Skeletal muscle tissue (tissue), 4 donors: ENCODE measurements around the gene EML2. TPM values are rescaled to one million over a fixed set of nuclear protein-coding genes. Genes with fewer than 3 reads are reported as not detected.

ENCODE experiments used
- H3K27ac ChIP-seq: one replicate; pipeline ENCODE4 v1.7.0; 2013; ENCODE audit warnings: mild to moderate bottlenecking, low read depth, low read length, inconsistent platforms
- H3K27me3 ChIP-seq, 3 donors: one replicate each; pipeline ENCODE4 v1.7.0; 2013; ENCODE audit warnings: low read length in 3 of 3; ENCODE audit not compliant: control insufficient read depth in 3 of 3, insufficient read depth in 3 of 3
- H3K36me3 ChIP-seq, 3 donors: one replicate each; pipeline ENCODE4 v1.7.0; 2013; ENCODE audit warnings: low read length in 3 of 3; ENCODE audit not compliant: control insufficient read depth in 3 of 3, insufficient read depth in 3 of 3
- H3K4me1 ChIP-seq, 3 donors: one replicate each; pipeline ENCODE4 v1.7.0; 2013; ENCODE audit warnings: low read length in 3 of 3, mild to moderate bottlenecking in 3 of 3; ENCODE audit not compliant: control insufficient read depth in 3 of 3, insufficient read depth in 3 of 3
- H3K4me3 ChIP-seq, 3 donors: one replicate each; pipeline ENCODE4 v1.7.0; 2013; ENCODE audit warnings: low read length in 3 of 3
- H3K9ac ChIP-seq, 3 donors: one replicate each; pipeline ENCODE4 v1.7.0; 2013; ENCODE audit warnings: low read length in 3 of 3, mild to moderate bottlenecking in 3 of 3, moderate library complexity in 2 of 3, low read depth in 1 of 3
- H3K9me3 ChIP-seq, 3 donors: one replicate each; pipeline ENCODE4 v1.7.0; 2013; ENCODE audit warnings: low read length in 3 of 3; ENCODE audit not compliant: control insufficient read depth in 3 of 3
- total RNA-seq: library from RNA; depleted of rRNA; stranded (reverse); fragments of >200 nt; gene quantifications from one replicate; pipeline ENCODE4 v1.2.3, GENCODE V29; 2014
- donor health status: Osteomylitis.

The EML2 gene
- total RNA-seq, 1 donor from 2014 or later: 4.7 TPM

DNA sequence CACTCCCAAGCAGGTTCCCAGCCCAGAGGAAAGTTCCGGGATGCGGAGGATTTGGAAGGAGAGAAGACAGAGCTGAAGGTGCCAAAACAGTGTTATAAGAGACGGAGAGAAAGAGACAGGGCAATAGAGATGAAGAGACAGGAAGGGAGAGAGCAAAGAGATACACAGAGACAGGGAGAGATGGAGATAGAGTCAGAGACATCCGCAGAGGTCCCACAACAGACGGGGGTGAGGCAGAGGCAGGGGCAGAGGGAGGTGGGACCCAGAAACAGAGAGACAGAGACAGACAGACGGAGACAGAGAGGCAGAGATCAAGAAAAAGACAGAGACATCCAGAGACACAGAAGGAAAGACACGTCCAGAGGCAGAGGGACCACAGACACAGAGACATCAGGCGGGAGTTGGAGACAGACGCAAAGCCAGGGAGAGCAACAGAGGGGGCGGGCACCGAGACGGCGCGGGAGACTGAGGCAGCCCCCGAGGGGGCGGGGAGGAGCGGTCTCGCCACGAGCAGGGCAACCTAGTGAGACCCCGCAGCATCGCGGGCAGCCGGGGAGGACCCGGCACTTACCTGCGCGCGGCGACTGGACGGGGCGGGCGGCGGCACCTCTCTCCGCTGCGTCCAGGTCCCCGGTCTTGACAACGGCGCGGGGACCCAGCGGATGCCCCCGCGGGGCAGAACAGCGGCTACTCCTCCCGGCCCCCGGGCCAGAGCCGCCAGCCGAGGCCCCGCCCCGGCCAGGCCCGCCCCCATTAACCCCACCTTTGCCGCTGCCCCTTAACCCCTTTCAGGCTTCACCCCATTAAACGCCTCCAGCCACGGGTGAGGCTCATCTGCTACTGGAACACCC lies 37.4 kb downstream of the EML2 start, which contains the start of gene GPR4:
Gene GPR4, minus strand, starts transcription at position 689 of the 851 bp plus-strand sequence. CDS start 10,346 bp downstream, outside the sequence.
- no peaks in the 10 kb centered on the region for H3K36me3 ChIP-seq
- no peaks in the 10 kb centered on the region for H3K9me3 ChIP-seq
- H3K4me3 ChIP-seq: peak within 1 kb of the TSS; percentile 53 to 74 (median 70)
- H3K27me3 ChIP-seq: peaks cover 56 to 61% (median 60%) of the 10 kb centered on the region in 3 donors
- peaks cover 17 to 22% (median 21%) of the 10 kb centered on the region in 3 donors for H3K4me1 ChIP-seq
- H3K27ac ChIP-seq: peak within 1 kb of the TSS; percentile 21
- H3K9ac ChIP-seq: peak within 1 kb of the TSS; percentile 8 to 73 (median 61)

DNA sequence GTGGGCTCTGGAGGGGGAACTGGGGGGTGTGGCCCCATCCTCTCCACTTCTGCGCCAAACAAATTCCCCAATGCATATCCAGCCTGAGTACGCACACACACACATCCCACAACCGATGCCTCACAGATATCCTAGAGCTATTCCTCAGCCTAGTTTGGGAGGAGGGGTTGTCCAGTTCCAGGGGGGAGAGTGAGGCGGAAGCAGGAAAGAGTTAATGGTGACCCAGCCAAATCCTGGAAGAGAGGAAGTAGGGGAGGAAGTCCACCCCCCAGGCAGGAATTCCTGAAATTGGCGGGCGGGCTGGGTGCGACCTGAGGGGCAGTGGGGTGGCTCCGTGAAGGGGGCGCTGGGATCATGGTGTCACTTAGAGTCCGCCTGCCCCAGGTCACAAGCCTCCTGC lies 38.1 kb downstream of the EML2 start:
- Histone ChIP-seq H3K36me3 (no peaks in the 10 kb centered on the region), H3K4me1 (peaks cover 17 to 24% (median 21%) of the 10 kb centered on the region in 3 donors), H3K27ac (peak overlapping the region; percentile 21), H3K9me3 (no peaks in the 10 kb centered on the region), H3K4me3 (peak overlapping the region in 2 of 3 donors; percentile 70 to 74), H3K27me3 (peaks cover 60 to 66% (median 60%) of the 10 kb centered on the region in 3 donors), H3K9ac (peak overlapping the region in 2 of 3 donors; percentile 61 to 73)

DNA sequence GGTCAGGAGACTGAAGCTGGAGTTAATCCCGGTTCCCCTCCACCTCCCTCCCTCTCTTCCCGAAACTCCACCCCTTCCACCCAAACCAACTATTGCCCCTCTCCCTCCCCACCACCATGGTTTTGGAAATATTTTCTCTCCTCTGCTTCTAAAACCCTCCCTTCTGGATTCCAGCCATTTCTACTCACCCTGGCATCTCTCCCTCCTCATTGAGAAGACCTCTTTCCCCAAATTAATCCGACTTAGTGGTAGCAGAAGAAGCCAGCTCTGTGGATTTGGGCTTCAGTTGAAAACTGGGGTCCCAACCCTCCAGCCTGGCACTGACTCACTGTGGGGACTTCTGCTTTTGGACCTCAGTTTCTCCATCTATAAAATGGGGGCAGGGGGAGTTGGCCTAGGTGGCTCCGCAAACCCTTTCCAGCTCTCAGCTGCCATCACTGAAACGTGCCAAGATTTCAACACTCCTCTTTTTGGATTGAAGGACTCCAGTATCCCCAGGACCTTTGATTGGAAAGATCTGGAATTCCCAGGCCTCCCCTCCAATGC lies 38.8 kb downstream of the EML2 start:
- Histone ChIP-seq H3K27me3 (peaks cover 60 to 70% (median 60%) of the 10 kb centered on the region in 3 donors), H3K4me1 (peaks cover 17 to 24% (median 21%) of the 10 kb centered on the region in 3 donors), H3K4me3 (no peak overlapping the region), H3K9ac (no peak overlapping the region), H3K27ac (peak overlapping the region; percentile 21), H3K9me3 (no peaks in the 10 kb centered on the region), H3K36me3 (no peaks in the 10 kb centered on the region)

DNA sequence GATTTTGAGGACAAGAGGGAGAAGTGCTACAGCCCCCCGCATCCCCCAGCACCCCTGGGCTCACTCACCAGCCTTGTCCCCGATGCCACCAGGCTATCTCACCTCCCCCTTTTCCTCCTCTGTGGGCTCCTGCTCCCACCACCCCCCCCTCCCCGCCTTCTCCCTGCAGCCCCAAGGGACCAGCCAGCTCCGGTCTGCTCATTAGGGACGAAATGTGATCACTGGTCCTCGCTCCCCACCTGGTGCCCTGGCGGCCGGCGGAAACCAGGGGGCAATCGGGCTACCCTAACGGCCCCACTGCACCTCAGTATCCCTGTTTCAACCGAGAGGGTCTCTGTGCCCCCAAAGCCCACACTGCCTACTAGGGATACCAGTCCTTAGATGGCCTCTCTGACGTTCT lies 39.9 kb downstream of the EML2 start:
- H3K36me3 ChIP-seq: no peaks in the 10 kb centered on the region
- no peaks in the 10 kb centered on the region for H3K9me3 ChIP-seq
- H3K4me1 ChIP-seq: peaks cover 17 to 24% (median 21%) of the 10 kb centered on the region in 3 donors
- peak overlapping the region in 1 of 3 donors; percentile 52 for H3K4me3 ChIP-seq
- peaks cover 60 to 70% (median 60%) of the 10 kb centered on the region in 3 donors for H3K27me3 ChIP-seq
- peak overlapping the region; percentile 19 for H3K27ac ChIP-seq
- no peak overlapping the region for H3K9ac ChIP-seq

DNA sequence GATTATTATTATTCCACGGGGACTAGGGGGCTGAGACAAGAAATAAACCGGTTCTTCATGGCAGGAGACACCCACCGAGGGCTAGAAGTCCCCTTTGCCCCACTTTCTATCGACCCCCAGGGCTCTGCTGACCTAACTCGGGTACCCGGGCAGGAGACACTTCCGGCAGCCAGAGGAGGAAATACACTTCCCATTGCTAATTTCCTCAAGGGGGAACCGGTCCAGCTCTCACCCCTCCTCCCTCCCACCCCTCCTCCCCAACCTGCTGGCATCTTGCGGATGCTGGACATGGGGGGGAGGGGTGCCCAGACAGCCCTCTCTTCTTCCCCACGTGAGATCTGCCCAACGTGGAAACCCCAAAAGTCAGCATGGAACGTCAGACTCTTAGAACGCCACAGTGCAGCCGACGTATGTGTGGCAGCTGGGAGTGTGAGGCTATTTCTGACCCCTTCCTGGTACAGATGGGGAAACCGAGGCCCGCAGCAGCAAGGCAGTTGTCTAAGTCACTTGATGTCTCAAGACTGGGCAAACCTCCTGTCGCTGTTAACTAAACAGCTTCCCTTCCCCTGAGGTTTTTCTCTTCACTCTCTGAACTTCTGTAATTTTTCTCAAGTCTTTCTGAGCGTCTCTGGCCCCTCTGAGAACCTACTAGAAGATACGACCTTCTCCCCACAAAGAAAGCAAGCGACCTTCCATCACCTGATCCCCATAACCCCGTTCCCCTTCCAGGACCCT lies 40.8 kb downstream of the EML2 start:
- Histone ChIP-seq H3K36me3 (no peaks in the 10 kb centered on the region), H3K27me3 (peaks cover 60 to 68% (median 60%) of the 10 kb centered on the region in 3 donors), H3K4me1 (peaks cover 17 to 24% (median 21%) of the 10 kb centered on the region in 3 donors), H3K27ac (no peak overlapping the region), H3K9me3 (no peaks in the 10 kb centered on the region), H3K4me3 (peak overlapping the region in 2 of 3 donors; percentile 20 to 29), H3K9ac (no peak overlapping the region)

DNA sequence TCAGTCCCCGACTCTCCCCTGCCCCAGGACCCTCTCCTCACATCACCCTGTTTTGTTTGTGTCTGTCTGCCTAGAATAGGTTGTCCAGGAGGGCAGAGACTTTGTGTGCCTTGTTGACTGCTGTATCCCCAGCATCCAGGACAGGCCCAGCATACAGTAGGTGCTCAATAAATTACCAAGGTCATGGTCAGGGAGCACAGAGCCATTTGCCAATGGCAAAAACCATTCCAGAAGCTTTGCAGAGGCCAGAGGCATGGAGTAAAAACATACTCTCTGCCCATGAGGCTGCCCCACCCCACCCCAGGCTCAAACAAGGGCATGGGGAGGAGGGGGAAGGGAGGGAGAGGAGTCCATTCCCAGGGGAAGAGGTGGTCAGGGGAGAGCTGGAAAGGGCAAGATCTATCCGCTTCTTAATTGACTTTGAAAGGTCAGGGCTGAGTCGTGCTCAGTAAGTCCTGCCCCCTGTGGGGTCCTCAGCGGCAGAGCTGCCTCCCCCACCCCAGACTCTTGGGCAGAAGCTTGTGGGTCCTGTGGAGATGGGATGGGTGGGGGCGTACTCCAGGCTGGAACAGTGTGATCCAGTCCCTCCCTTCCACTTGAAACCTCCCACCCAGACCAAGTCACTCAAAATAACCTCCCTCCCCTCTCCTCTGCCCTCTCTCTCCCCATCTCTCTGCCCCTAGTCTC lies 41.6 kb downstream of the EML2 start:
- Histone ChIP-seq H3K4me3 (no peak overlapping the region), H3K9me3 (no peaks in the 10 kb centered on the region), H3K36me3 (no peaks in the 10 kb centered on the region), H3K4me1 (peaks cover 17 to 24% (median 21%) of the 10 kb centered on the region in 3 donors), H3K27me3 (peaks cover 56 to 65% (median 61%) of the 10 kb centered on the region in 3 donors), H3K9ac (no peak overlapping the region), H3K27ac (no peak overlapping the region)

DNA sequence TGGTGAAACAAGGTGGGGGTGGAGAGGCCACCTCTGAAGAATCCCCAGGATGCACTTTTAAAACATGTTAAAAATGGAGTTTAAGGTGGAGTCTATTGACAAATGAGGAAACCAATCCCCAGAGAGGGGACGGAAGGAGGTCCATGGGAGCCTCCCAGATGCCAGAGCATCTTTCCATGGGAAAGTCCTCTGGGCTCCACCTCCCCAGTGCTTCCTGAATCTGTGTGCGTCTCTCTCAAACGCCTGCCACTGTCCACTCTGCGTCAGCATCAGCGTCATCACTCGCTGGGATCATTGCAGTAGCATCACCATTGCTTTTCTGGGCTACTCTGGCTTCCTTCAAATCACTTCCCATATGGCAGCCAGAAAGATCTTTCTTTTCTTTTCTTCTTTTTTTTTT lies 43.4 kb downstream of the EML2 start:
- Histone ChIP-seq H3K27ac (no peak overlapping the region), H3K4me3 (no peak overlapping the region), H3K27me3 (peaks cover 54 to 63% (median 60%) of the 10 kb centered on the region in 3 donors), H3K36me3 (peaks cover 0 to 2% (median 0%) of the 10 kb centered on the region in 3 donors), H3K9me3 (no peaks in the 10 kb centered on the region), H3K4me1 (peaks cover 21 to 27% (median 22%) of the 10 kb centered on the region in 3 donors), H3K9ac (no peak overlapping the region)

DNA sequence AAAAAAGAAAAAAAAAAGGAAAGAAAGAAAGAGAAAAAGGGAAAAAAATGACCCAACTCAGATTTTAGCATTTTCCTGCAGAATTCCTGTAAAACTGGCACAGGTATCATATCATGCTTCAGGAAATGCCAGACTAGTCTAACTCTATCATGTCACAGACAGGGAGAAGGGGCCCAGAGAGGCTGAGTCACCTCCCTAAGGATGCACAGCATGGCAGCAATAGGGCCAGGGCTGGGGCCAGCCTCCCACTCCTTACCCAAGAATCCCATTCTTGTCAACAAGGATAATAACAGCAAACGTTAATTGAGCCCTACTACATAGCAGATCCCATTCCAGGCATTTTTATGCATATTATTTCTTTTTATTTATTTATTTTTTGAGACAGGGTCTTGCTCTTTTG lies 45.7 kb downstream of the EML2 start:
- Histone ChIP-seq H3K9me3 (no peaks in the 10 kb centered on the region), H3K36me3 (peaks cover 0 to 2% (median 0%) of the 10 kb centered on the region in 3 donors), H3K4me3 (no peak overlapping the region), H3K27me3 (peaks cover 40 to 42% (median 42%) of the 10 kb centered on the region in 3 donors), H3K4me1 (peaks cover 9 to 18% (median 11%) of the 10 kb centered on the region in 3 donors), H3K27ac (no peak overlapping the region), H3K9ac (no peak overlapping the region)

DNA sequence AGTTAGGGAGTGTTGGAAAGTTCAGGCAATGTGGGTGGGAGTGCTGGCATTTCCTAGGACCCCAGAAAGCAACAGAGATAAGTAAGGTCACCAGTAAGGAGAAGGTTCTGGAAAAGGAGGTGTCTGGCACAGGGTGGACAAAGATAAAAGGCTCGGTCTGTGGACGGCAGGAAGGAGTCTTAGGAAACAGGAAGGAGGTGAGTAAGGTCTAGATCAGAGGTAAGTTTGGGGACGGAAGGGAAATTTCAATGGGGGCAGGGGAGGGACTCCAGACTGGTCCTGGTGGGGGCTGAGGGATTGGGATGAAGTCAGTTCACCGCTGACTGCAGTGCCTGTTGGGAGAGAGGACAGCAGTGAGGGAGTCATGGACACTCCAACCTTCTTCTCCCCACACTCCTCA lies 46.8 kb downstream of the EML2 start:
- H3K9ac ChIP-seq: no peak overlapping the region
- H3K36me3 ChIP-seq: peaks cover 0 to 2% (median 0%) of the 10 kb centered on the region in 3 donors
- no peak overlapping the region for H3K4me3 ChIP-seq
- H3K27me3 ChIP-seq: peaks cover 28 to 31% (median 31%) of the 10 kb centered on the region in 3 donors
- H3K27ac ChIP-seq: no peak overlapping the region
- no peaks in the 10 kb centered on the region for H3K9me3 ChIP-seq
- peaks cover 3 to 7% (median 4%) of the 10 kb centered on the region in 3 donors for H3K4me1 ChIP-seq
